Measurements from ENCODE around the gene NMNAT2.

DNA sequence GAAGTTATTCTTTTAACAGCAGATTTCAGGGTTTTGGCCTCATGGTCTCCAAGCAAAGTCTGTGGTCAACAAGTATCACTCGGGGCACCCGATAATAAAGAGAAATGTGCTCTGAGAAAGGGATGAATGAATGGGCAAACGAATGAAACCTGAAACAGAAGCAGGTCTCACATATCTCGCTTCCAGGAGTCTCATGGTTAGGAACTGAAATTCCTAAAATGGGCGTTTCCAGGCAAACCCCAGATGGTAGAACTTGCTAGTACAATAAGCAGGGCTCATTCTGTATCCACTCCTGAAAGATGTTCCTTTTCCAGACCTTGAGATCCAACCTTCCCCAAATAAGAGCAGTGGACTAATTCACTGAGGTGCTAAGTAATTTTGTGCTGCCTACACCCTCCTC is 144.9 kb downstream of the NMNAT2 start:
- TF ChIP-seq, protein P1, sequence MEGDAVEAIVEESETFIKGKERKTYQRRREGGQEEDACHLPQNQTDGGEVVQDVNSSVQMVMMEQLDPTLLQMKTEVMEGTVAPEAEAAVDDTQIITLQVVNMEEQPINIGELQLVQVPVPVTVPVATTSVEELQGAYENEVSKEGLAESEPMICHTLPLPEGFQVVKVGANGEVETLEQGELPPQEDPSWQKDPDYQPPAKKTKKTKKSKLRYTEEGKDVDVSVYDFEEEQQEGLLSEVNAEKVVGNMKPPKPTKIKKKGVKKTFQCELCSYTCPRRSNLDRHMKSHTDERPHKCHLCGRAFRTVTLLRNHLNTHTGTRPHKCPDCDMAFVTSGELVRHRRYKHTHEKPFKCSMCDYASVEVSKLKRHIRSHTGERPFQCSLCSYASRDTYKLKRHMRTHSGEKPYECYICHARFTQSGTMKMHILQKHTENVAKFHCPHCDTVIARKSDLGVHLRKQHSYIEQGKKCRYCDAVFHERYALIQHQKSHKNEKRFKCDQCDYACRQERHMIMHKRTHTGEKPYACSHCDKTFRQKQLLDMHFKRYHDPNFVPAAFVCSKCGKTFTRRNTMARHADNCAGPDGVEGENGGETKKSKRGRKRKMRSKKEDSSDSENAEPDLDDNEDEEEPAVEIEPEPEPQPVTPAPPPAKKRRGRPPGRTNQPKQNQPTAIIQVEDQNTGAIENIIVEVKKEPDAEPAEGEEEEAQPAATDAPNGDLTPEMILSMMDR (IDR thresholded peaks at IDR 0.05), result no peak
- TF ChIP-seq POLR2A (IDR thresholded peaks at IDR 0.05) (no peak), EP300 (IDR thresholded peaks at IDR 0.05) (no peak)
